SU-DHL-6 (cell line): ENCODE data around the gene GLG1.

ENCODE experiments used
- EZH2phosphoT487 ChIP-seq: fragments of 200-600 bp; sonication (generic), shearing (Covaris generic); conservative IDR thresholded peaks from 2 replicates; pipeline ENCODE4 v1.6.1; 2018; ENCODE audit warnings: mild to moderate bottlenecking, antibody characterized with exemption, low read length, moderate library complexity, mixed read lengths
- TF ChIP-seq, protein P1 (sequence below): fragments of 200-600 bp; sonication (generic); IDR thresholded peaks from one replicate; pipeline ENCODE4 v1.5.1; 2017; ENCODE audit warnings: antibody characterized with exemption, mild to moderate bottlenecking, low read length, moderate library complexity; ENCODE audit not compliant: insufficient read depth, poor library complexity, severe bottlenecking

DNA sequence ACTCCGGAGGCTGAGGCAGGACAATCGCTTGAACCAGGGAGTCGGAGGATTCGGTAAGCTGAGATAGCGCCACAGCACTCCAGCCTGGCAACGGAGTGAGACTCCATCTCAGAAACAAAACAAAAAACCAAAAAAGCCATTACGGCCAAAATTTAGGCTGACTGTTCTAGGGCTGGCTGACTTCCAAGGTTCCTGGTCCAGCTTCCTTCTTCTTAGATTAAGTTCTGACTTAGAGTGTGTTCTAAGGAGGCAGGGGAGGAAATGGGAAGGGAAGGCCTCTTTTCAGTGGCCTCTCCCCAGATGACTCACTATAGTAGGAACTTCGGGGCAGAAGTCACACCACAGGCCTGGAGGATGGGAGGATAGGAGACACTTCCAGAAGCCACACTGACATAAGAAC, 157.9 kb downstream of the GLG1 start:
- TF ChIP-seq, protein P1, sequence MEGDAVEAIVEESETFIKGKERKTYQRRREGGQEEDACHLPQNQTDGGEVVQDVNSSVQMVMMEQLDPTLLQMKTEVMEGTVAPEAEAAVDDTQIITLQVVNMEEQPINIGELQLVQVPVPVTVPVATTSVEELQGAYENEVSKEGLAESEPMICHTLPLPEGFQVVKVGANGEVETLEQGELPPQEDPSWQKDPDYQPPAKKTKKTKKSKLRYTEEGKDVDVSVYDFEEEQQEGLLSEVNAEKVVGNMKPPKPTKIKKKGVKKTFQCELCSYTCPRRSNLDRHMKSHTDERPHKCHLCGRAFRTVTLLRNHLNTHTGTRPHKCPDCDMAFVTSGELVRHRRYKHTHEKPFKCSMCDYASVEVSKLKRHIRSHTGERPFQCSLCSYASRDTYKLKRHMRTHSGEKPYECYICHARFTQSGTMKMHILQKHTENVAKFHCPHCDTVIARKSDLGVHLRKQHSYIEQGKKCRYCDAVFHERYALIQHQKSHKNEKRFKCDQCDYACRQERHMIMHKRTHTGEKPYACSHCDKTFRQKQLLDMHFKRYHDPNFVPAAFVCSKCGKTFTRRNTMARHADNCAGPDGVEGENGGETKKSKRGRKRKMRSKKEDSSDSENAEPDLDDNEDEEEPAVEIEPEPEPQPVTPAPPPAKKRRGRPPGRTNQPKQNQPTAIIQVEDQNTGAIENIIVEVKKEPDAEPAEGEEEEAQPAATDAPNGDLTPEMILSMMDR, result no peak
- TF ChIP-seq EZH2phosphoT487, result no peak
